HEK293T (cell line): ENCODE results near the gene CLEC2B.

ENCODE experiments used
- BHLHE40 ChIP-seq: fragments of 450-650 bp; IDR thresholded peaks from 2 replicates; pipeline ENCODE4 v1.6.1; 2016; ENCODE audit warnings: mild to moderate bottlenecking, moderate library complexity, borderline replicate concordance
- FOXK2 ChIP-seq: fragments of 450-650 bp; IDR thresholded peaks from 2 replicates; pipeline ENCODE4 v1.6.1; 2016; ENCODE audit warnings: mild to moderate bottlenecking
- FOXM1 ChIP-seq: fragments of 450-650 bp; IDR thresholded peaks from 2 replicates; pipeline ENCODE4 v1.6.1; 2017; ENCODE audit warnings: mild to moderate bottlenecking, borderline replicate concordance
- HDGF ChIP-seq: fragments of 450-650 bp; IDR thresholded peaks from 2 replicates; pipeline ENCODE4 v1.6.1; 2017; ENCODE audit warnings: antibody characterized with exemption, borderline replicate concordance
- L3MBTL2 ChIP-seq: fragments of 450-650 bp; conservative IDR thresholded peaks from 2 replicates; pipeline ENCODE4 v1.6.1; 2016; ENCODE audit warnings: mild to moderate bottlenecking
- LEF1 ChIP-seq: fragments of 450-650 bp; IDR thresholded peaks from 2 replicates; pipeline ENCODE4 v1.6.1; 2017; ENCODE audit warnings: mild to moderate bottlenecking, borderline replicate concordance
- NFRKB ChIP-seq: fragments of 450-650 bp; IDR thresholded peaks from 2 replicates; pipeline ENCODE4 v1.6.1; 2016; ENCODE audit warnings: mild to moderate bottlenecking, moderate library complexity
- PKNOX1 ChIP-seq: fragments of 450-650 bp; IDR thresholded peaks from 2 replicates; pipeline ENCODE4 v1.6.1; 2016
- SP1 ChIP-seq: fragments of 450-650 bp; IDR thresholded peaks from 2 replicates; pipeline ENCODE4 v1.6.1; 2017
- SUZ12 ChIP-seq: fragments of 450-650 bp; IDR thresholded peaks from 2 replicates; pipeline ENCODE4 v1.6.1; 2016; ENCODE audit warnings: mild to moderate bottlenecking
- TARDBP ChIP-seq: fragments of 450-650 bp; IDR thresholded peaks from 2 replicates; pipeline ENCODE4 v1.6.1; 2016

GRCh38 chr12:9900930-9901329 lies 31.8 kb upstream of the CLEC2B start:
- TF ChIP-seq LEF1 (no peak), FOXM1 (no peak), SP1 (no peak), TARDBP (no peak), BHLHE40 (no peak), L3MBTL2 (no peak), FOXK2 (no peak), HDGF (no peak), PKNOX1 (no peak), SUZ12 (no peak), NFRKB (no peak)
